HG03521 (cell line): ENCODE results near the gene PRKACA.

Source experiments
- ATAC-seq: cut with Tn5 transposase; IDR thresholded peaks from one replicate; pipeline ENCODE4 v1.9.1; 2021; ENCODE audit warnings: mild to moderate bottlenecking, moderate library complexity; ENCODE audit not compliant: unreplicated experiment

Gene PRKACA

DNA sequence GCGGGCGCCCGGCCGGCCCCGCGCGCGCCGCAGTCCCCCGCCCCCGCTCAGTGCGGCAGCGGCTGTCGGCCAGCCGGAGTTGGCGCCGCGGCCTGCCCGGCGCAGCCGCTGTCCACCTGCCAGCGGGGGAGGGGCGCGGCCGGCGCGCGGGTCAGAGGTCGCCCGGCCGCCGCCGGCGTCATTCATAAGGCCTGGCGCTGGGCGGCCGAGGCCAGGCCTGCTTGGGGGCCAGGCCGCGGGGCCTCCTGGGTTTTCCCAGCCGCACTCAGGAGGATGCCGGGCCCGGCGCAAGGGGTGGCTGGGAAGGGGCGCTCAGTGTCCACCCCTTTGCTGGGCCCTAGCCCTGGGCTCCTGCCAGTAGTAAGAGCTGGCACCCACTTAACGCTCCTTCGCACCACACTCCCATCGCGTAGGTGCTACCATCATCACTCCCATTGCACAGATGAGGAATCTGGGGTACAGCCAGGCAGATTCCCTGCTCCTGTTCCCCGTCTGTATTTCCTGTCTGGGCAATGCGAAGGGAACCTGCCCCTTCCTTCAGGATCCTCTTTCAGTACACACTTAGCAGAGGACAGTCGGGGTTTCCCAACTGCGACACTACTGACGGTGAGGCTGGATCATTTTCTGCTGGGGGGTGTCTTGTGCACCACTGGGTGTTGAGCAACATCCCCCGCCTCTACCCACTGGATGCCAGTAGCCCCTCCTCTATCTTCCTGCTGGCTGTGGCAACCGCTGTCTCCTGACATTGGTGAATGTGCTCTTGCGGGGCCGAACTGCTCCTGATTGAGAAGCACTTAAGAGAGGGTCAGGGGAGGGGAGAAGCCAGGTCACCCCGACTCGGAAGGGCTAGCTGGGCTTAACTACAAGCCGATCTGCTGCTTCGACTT is 846 bp upstream of the PRKACA start:
- peak; percentile 0 for ATAC-seq

DNA sequence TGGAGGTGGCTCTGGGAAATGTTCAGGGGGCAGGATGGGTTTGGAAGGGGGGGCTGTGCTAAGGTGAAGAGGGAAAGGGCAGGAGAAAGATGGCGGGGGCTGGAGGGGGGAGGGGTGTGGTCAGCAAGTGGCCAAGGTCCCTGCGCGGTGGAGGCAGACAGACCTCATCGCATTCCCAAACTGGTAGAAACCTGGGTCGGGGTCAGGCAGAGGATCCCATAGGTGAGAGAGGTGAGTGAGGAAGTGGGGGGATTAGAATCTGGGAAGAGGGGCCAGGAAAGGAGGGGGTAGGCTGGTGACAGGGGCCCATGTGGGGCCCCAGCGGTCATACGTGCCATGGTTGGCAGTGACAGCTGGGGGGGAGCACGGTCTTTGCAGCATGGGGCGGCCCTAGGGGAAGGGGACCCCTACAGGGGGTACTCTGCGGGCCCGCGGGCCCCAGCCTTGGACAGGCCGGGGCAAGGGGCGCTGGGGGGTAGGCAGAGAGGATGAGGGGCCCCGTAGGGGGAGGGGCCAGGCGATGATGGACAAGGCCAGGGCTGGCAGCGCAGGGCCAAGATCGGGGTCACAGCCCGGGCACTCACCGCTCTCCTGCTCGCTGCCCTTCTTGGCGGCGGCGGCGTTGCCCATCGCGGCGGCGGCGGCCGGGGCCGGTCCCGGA is 514 bp downstream of the PRKACA start:
- peak; percentile 1 for ATAC-seq

DNA sequence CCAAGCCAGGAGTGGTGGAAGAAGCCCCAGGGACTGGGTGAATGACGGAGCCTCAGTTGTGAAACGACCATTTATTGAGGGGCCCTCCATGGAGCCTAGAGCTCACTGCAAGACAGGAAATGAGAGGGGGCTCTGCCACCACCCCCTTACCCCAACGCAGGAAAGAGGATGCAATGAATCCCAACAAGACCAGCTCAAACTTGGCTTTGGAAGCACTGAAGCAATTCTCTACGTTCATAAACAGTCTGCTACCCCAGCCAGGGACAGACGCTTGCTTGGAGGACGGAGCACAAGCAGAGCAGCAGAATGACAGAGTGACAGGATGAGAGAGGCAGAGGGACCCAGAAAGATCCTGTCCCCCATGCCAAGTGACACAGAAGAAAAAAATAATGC is 1.0 kb downstream of the PRKACA start:
- no peak for ATAC-seq

DNA sequence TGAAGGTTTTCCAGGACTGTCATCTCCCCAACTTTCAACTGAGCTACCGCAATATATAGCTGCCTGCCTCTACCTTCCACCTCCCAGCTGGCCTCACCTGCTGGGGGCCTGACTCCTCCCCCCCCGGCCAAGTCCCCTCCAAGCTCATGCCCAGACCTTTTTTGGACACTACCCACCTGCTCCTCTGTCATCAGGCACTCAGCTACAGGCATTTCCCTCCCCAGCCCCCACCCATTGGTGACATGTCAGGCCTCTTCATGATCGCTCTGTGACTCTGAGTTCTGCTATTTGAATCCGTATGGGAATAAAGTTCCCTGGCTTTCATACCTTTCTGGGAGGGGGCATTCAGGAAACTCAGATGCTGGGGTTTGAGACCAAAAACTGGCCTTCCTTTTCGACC is 1.8 kb downstream of the PRKACA start:
- no peak for ATAC-seq

DNA sequence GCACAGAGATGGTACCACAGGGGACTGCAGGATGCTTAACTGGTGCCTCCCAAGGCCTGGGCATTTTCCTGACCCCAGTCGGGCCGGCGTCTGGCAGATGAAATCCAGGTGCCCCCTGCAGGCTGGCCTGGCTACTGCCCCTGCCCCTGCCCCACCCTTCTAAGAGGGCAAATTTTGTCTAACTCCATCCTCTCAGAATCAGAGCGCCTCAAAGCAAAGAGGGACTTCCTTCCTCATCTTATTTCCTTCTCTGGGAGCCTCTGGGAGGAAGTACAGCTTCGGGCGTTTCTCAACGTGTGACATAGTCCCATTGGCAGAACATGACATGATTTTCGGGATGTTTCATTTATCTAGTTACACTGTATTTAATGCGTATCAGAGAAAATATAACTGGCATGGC is 2.7 kb downstream of the PRKACA start:
- ATAC-seq: no peak

DNA sequence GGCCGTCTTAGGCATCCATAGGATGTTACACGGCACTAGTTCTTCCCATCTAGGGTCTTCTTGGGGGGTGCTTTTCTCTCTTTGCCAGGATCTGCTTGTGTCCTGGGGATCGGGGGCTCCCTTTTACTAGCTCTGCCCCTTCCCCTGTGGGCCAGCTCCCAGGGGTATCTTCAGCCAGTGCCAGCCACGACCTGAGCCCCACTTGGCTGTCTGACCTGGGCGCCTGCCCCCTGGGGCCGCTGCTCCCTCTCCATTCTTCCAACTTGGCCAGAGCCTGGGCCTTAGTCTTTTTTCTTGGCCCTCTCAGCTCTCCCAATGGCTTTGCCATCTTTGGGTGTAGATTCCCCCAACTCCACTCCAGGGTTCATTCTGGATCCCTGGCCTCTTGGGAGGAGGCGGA is 3.1 kb downstream of the PRKACA start:
- no peak for ATAC-seq

DNA sequence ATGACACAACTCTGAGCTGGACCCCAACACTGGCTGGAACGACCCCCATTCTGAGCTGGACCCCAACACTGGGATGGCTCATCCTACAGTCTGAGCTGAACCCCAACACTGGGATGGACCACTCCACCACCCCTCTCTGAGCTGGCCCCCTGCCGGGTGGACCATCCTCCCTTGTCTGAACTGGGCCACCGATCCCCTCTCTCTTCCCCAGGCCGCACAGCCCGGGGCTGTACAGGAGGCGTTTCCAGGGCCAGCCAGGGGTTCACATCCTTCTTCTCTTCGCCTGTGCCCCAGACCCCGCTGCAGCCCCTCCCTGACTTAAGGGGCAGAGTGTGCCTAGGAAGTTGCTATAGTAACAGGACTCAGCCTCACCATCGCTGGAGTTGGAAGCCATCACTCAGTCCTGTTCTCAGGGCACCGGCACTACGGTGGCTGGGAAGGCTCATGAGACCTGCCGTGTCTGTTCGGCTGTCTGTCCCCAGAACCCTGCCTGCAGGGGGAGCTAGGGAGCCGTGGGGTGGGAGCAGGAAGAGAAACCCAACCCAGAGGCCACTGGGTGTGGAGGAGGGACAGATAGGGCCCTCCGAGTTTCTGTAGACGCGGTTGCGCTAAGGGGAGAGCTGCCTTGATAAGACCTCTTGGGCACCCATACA is 3.7 kb downstream of the PRKACA start:
- ATAC-seq: no peak

DNA sequence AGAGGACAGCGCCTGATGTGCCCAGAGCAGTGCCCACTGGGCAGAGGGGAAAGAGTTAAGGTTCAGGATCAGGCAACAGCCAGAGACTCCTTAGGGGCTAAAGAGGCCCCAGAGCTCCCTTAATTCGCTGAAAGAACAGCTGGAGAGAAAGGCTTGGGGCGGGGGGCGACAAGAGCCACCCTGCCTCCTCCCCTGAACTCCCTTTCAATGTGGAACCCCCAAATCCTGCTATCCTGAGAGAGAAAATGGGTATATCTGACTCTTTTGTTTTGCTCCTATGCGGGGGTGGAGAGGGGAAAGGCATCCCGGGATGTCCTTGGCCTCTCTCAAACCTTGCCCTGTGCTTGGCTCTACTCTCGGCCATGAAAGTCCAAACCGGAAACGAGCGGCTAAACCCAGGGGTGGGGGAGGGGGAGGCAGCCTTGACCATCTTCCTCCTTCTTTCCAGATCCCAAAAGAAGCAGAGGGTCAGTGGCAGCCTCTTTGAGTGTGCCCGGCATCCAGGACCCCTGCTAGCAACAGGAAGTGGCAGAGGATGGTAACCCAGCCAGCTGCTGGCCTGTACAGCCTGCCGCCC is 4.7 kb downstream of the PRKACA start:
- no peak for ATAC-seq

DNA sequence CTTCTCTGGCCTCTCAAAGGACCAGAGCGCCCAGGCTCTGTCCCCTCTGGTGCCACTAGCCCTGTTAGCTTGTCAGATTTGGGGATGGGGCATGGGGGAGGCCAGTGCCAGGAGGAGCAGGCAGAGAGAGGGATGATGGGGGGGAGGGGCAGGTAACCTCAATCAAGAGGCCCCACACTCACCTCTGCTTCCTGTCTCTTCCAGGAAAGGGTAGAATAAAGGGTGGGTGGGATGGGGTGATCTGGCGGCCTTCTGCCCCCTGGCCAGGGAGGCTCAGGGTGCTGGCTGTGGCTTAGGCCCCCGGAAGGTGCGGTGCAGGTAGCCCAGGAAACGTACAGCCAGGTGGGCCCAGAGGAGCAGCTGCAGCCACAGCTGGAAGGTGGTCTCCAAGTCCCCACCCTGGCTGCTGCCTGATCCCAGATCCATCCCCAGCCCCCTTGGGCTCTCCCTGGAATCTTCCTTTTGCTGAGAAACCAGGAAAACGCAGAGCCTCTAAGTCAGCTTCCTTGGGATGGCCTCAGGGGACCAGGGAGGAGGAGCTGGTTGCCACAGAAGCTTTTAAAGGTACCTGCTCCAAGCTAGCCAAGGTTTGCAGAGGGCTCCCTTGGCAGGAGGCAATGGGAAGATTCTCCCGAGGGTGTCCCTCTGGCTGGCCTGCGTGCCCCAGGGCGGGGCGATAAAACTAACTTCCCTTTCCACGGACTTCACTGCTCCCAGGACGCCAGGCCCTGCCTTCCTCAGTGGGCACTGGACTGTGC is 5.3 kb downstream of the PRKACA start:
- ATAC-seq: no peak

DNA sequence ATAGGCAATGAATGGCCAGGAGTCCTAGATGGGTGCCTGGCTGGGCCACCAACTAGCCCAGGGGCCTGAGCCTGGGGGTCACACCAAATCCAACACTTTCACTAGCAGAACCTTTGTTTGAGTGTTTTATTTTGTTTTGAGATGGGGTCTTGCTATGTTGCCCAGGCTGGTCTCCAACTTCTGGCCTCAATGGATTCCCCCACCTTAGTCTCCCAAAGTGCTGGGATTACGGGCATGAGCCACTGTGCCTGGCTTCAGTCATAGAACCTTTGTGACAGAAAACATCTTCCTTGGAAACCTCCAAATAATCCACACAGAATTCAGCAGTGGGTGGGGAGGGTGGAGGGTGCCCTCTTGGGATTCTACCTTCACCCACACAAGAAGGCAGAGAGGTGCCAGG is 6.1 kb downstream of the PRKACA start:
- no peak for ATAC-seq

DNA sequence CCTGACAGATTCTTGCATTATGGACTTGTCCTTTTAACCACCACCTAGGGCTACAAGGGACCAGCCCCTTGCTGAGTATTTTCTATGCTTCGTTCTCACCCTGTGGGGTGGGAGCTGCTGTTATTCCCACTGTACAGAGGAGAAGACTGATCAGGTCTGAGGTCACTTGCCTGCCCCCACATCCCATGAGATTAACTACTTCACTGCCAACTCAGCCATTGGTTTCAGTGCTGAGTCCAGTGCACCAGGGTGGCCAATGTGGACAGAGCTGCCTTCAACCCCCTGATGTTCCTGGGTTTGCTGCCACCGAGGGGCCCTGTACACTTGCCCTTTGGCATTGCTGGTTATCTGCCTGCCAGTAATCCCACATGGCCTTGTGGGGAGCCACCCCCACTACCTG is 6.9 kb downstream of the PRKACA start:
- ATAC-seq: no peak

DNA sequence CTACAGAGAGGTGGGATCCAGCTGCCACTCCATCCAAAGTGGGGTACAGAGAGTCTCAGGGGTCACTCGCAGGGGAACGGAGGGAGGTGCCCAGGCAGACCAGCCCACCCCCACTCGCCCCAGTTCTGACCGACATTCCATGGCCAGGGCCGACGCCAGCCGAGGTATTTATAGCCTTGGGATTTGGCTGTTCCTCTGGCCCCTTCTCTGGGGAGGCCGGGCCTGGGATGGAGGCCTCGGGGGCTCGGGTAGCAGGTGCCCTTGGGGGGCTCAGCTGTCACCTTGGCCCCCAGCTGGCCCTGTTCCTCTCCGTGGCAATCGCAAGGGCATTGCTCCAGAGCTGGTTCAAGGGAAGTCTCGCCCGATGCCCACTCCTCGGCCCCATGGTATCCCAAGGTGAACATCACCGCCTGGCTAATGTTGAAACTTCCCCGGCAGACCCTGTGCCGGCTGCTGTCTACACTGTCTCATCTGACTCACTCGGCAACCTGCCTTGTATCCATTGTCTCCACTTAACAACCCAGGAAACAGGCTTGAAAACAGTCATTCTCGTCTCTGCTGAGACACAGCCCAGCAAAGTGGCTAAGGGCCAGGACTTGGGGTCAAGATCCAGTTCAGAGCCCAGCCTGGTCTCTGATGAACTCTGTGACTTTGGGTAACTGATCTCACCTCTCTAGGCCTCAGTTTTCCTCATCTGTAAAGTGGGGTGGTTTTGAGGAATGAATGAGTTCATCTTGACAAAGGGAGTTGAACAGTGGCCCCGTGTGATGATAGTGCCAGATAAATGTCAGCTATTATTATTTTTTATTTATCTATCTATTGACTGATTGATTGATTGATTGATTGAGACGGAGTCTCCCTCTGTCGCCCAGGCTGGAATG is 9.7 kb downstream of the PRKACA start:
- ATAC-seq: no peak

DNA sequence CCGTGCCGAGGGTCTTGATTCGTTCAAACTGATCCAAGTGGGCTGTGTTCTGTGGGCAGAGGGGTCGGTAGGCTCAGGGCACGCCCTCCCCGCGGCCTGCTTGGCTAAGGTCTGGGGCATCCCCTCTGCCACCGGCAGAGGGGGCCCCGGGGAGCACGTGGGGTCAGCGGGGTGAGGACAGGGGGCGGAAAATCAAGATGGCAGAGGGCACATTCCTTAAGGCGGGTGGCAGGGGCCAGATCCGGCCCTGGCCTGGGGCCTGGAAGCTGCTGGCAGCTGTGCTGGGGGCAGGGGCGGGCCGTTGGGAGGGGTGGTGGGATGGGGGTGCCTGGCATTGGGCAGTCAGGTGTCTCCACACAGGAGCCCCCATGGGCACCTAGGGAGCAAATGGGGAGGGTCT is 10.7 kb downstream of the PRKACA start:
- no peak for ATAC-seq

DNA sequence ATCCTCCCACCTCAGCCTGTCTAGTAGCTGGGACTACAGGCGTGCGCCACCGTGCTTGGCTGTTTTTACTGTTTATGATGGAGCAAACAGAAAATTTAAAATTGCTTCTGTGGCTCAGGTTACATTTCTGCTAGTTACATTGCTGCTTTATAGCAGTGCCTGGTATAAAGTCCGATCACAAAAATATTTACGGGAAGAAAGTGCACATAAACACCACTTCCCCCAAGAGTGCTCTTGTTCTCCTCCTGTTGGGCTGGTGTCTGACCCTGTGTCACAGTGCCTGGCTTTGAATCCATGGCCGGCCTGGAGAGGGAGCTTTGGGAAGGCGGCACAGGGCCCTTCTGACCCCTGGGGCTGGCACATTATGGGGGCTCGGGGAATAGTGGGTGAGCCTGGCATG is 11.9 kb downstream of the PRKACA start:
- no peak for ATAC-seq

DNA sequence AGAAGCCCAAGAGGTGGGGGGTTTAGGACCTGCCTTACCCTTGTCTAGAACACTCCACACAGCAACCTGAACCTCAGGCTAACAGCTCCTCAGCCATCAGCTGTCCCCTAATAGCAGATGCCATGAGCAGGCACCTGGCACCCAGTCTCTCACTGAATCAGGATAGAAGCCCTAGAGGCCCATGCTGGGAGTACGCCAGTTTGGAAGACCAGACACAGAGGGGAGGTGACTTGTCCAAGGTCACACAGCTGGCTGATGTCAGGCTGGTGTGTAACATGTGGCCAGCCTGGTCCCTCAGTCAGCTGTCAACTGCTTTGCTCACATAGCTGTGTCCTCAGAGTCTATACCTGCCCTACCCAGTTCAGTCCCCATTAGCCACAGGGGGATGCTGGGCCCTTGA is 14.3 kb downstream of the PRKACA start:
- no peak for ATAC-seq

DNA sequence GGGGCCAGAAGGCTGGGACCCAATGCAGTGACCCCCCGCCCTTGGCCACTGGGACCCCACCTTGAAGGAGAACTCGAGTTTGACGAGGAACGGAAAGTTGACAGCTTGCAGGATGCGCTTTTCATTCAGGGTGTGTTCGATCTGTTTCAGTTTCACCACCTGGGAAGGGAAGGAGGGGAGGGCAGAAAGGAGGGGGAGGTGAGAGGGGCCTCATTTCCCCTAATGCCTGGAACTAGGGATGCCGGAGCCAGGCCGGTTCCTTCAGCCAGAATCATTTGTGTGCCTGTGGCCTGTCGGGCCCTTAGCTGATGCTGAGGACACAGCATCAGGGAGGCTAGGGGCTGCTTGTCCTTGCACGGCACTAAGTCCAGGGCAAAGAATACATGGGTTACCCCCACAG is 14.8 kb downstream of the PRKACA start:
- ATAC-seq: no peak

DNA sequence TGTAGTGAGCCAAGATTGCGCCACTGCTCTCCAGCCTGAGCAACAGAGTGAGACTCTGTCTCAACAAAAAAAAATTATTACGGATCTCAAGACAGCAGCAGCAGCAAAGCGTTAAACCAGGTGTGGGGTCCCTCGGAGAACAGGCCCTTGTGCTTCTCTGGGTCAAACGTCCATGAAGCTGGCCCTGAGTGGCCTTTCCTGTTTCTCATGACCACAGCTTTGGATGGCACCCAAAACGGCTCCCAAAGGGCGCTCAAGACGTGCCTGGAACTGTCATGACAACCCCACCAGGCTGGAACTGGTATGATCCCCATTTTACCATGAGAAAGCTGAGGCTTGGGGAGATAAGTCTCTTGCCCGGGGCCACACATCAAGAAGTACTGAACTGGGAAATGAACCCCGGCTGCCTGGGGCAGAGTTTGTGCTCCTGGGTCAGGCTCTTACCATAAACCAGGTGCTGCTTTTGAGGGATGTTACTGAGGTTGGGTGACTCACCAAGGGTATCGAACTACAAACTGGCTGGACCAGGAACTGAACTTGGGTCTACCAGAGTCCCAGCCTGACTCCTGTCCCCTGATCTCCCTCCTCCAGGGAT is 15.4 kb downstream of the PRKACA start:
- ATAC-seq: no peak

DNA sequence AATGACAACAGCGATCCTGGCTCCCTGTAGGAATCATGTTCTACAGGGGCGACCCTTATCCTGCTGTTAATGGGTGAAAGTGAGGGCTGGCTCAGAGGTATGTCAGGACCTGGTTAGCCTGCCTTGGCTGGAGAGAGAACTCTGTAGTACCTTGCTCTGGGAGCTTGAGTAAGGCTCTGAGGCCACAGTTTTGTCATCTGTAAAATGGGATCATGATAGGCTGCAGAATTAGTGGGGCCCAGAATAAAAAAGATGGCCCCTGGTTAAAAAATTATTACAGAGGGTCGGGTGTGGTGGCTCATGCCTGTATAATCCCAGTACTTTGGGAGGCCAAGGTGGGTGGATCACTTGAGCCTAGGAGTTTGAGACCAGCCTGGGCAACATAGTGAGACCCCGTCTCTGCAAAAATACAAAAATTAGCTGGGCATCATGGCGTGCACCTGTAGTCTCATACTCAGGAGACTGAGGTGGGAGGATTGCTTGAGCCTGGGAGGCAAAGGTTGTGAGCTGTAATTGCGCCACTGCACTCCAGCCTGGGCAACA is 16.5 kb downstream of the PRKACA start:
- no peak for ATAC-seq

DNA sequence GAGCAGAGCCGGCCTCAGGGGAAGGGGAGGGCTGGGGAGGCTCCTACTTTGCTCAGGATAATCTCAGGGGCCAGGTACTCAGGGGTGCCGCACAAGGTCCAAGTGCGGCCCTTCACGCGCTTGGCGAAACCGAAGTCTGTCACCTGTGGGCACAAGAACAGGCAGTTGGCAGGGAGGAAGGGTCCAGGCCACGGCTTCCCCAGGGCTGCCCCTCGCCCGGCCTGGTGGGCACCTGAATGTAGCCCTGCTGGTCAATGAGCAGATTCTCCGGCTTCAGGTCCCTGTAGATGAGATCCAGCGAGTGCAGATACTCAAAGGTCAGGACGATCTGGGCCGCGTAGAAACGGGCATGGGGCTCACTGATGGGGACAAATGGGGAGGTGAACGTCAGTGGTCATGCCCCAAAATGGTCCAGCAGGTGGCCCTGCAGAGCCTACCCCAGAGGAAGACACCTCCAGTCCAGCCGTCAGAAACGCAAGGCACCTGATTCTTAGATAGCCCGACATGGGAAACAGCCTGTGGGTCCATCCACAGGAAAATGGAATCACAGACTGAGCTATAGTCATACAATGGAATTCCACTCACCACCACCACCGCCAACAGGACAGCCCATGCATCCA is 19.9 kb downstream of the PRKACA start:
- ATAC-seq: no peak
